Daoy (cell line): ENCODE data around the gene TMIGD1. TPM values are rescaled to one million over a fixed set of nuclear protein-coding genes. Genes with fewer than 3 reads are reported as not detected.

Experiments used
- DNase-seq: peaks from one replicate; pipeline ENCODE4 v3.0.0-alpha.2; 2015; ENCODE audit warnings: low read depth
- total RNA-seq: library from RNA; depleted of rRNA; stranded (reverse); fragments of >200 nt; shearing (Covaris generic); gene quantifications from 2 replicates; pipeline ENCODE4 v1.2.3, GENCODE V29; 2014; rRNA removed

The TMIGD1 gene
- total RNA-seq = not detected in 2 replicates

GRCh38 chr17:30333503-30334360 lies at the start of gene TMIGD1:
TMIGD1 (minus strand) TSS chr17:30334057; CDS start chr17:30332133, 1,924 bp downstream.
- DNase-seq = no peak

DNA sequence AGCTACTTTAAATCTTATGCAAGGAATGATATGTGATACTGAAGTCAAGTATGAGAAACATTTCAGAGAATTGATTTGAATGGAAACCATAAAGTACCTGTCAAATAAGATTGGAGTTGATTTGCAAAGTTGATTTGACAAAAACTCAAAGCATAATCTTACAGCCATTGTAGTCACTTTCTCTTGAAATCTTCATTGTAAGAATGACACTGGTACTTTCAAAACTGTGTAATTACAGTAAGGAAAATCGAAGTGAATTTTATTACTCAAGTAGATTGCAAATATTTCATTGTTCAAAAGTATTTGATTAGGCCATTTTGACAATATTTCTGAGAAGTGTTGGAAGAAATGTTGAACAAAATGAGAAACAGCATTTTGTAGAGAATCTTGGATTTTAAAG lies 48.5 kb upstream of the TMIGD1 start:
- DNase-seq = no peak

GRCh38 chr17:30381340-30381659 lies 47.4 kb upstream of the TMIGD1 start:
- DNase-seq = no peak

DNA sequence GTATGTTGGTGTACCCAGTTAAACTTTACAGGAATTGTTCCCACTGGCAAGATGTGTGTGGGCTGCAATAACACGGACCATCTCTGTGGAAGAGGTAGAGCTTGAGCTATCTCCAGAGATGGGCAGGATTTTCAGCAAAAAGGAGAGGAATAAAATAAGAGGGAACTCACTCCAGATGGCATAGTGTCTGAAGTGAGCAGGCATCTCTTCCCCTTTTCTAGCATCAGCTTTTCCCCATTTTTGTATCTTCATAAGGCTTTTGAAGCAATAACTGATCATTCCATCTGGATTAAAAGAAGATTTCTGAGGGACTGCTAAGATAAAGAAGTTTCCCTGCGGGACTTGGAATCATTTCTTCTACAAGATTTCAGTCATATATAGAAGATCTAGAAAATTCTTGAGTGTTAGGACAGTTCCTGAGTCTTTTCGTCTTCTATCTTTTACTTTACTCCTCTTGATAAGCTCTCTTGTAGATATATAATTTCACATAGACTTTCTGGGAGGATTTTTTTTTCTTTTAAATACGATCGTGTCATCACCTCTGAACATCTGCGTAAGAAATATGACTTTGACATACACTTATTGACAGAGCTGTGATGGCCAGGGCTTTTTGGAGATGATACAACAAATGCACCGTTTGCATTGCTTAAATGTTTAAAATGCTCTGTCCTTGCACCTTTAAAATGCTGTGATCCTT lies 46.9 kb upstream of the TMIGD1 start:
- no peak for DNase-seq

- DNase-seq = no peak
Measured at GRCh38 chr17:30379903-30380381, 46.1 kb upstream of the TMIGD1 start.

DNA sequence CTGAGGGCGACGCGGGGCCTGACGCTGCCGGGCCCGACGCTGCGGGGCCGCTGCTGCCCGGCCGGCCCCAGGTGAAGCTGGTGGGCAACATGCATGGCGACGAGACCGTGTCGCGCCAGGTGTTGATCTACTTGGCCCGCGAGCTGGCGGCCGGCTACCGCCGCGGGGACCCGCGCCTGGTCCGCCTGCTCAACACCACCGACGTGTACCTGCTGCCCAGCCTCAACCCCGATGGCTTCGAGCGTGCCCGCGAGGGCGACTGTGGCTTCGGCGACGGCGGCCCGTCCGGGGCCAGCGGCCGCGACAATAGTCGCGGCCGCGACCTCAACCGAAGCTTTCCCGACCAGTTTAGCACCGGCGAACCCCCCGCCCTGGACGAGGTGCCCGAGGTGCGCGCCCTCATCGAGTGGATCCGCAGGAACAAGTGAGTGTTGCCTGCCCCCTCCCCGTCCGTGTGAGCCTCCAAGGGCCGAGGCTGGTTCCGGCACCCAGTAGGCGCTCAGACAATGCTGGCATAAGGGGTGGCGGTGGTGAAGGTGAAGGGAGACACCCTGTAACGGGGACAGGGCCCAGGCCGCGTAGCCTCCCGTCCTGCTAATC lies 45.5 kb upstream of the TMIGD1 start:
- peak; percentile 13 for DNase-seq

- peak; percentile 97 for DNase-seq
Measured at GRCh38 chr17:30378825-30379302, 45.0 kb upstream of the TMIGD1 start, which contains the start of gene CPD. CPD (plus strand) TSS chr17:30378927; CDS start chr17:30378981, 54 bp downstream.

GRCh38 chr17:30378241-30378824 lies 44.5 kb upstream of the TMIGD1 start:
- DNase-seq = no peak

GRCh38 chr17:30377574-30378240 lies 43.9 kb upstream of the TMIGD1 start:
- DNase-seq = no peak

DNA sequence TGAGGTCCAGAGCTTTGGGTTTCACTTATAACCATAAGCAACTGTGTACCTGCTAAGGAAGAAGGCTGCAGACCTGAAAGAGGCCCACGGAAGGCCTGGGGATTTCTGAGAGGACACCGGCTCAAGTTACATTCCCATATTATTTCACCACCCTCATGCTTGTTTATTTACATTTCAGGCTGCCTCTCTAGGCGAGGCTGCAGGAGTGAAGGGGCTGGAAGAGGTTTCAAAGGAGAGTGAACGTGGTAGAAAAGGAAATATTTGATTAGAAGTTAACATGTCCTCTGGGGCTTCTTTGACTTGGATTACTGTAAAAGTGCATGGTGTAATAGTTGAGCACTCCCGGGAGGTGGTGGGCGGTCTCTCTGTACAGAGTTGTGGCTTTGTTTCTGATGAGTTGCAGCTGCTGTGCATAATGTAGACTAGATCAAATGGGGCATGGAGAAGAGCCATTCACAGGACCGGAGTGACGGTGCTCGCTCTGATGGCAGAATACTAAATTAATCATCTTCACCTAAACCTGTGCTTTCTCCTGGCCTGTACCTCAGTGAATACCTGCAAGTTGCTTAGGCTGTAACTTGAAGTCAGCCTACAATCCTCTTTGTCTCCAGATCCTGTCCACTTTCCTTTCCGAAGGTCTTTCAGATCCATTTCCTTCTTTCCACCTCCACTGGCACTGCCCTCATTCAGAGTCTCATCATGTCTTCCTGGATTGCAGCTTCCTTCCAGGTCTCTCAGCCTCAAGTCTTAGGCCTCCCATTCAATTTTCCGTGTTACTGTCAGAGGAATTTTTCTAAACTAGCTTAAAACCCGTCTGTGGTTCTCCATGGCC lies 43.0 kb upstream of the TMIGD1 start:
- peak; percentile 81 for DNase-seq

DNA sequence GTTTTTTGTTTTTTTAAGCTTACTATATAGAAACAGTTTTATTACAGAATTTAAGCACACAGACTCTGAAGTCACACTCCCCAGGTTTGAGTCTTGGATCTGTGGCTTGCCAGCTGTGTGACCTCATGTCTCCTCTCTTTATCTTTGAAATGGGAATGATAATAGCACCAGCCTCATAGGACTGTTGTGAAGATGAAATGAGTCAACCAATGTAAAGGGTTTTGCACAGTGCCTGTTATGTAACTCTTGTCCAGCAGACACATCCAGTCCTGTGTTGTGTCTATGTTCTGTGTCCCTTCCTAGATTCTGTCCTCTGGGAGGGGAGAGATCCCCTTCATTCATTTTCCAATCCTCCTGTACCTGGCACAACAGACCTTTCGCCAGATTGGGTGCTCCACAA lies 41.8 kb upstream of the TMIGD1 start:
- peak; percentile 22 for DNase-seq

- peak; percentile 53 for DNase-seq
Measured at GRCh38 chr17:30372755-30373154, 38.9 kb upstream of the TMIGD1 start.

DNA sequence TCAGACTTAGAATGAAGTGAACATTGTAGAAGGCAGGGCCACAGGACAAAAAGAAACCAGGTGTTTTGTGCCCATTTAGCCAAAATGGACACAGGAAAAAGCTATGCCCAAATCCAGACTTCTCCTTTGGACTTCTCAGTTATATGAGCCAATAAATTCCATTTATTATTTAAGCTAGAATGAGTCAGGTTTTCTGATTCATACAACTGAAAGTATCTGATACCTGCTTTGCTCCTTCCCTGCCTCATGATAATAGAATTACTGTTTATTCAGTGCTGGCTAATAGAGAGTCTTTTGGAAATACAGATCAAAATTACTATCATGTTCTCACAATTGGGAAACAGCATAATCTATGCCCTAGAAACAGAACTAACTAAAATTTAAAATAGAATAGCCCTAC lies 36.1 kb upstream of the TMIGD1 start:
- DNase-seq = no peak

DNA sequence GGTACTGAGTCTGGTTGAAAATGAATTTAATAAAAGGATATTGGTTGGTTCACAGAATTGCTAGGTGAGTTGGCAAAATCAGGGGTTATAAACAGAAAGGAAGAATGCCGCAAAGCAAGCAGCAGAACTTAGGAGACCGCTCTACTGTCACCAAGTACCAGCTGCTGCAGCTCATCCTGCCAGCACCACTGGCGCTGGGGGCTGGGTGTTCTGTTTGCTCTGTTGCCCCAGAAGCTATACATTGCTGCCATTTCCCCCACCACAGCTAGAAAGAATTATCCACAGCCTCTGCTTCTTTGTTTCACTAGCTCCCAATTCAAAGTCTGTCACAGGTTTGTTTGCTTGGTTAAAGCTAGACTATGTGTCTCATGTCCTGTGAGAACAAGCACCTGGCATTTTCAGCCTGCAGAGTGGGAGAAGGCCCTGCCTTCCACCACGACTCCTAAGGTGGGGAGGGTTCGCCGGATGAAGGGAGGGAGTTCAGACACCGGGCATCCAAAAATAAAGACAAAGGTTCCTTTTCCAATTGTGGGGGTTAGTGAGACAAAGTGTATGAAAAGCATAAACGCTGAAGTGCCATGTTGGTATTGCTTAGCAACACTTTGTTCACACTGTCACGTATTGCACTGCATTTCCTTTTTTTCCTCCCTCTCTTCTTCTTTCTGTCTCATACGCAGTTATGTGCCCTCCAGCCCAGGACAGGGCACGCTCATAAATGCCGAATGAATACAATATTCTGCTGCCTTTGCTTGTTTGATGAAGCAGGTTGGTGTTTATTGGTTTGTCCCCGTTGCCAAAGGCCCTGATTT lies 35.3 kb upstream of the TMIGD1 start:
- DNase-seq = no peak

GRCh38 chr17:30366536-30366935 lies 32.7 kb upstream of the TMIGD1 start:
- DNase-seq = no peak

GRCh38 chr17:30363715-30364202 lies 29.9 kb upstream of the TMIGD1 start:
- peak; percentile 82 for DNase-seq

- no peak for DNase-seq
Measured at GRCh38 chr17:30361766-30362279, 28.0 kb upstream of the TMIGD1 start.

- DNase-seq = no peak
Measured at GRCh38 chr17:30360086-30360808, 26.4 kb upstream of the TMIGD1 start.
